Astrocyte (in vitro differentiated cells and primary cell): ENCODE data around the gene CFC1.
"Not testable (repeated sequence)": the region's sequence is repeated elsewhere in the genome, so short reads cannot be mapped to it uniquely, and the experiment has no call there.

Source experiments
- CTCF ChIP-seq: IDR thresholded peaks from 2 replicates; pipeline ENCODE4 v1.5.1; 2011; ENCODE audit warnings: low read depth, mild to moderate bottlenecking, inconsistent platforms, low read length, moderate library complexity; ENCODE audit not compliant: insufficient read depth
- EZH2 ChIP-seq: IDR thresholded peaks from 2 replicates; pipeline ENCODE4 v1.6.1; 2012; ENCODE audit warnings: mild to moderate bottlenecking, low read length, inconsistent platforms; ENCODE audit not compliant: insufficient read depth

- TF ChIP-seq CTCF, EZH2: not testable (repeated sequence)
These were observed 912 bp downstream of the CFC1 start for GRCh38 chr2:130598463-130598862.
